DMS114 treated with DMSO at 0.1 percent for 48 hours (cell line): ENCODE results near the gene CLDN14.
"Not testable (repeated sequence)": the region's sequence is repeated elsewhere in the genome, so short reads cannot be mapped to it uniquely, and the experiment has no call there.

Experiments used
- DNase-seq: peaks from one replicate; lab custom pipeline; 2025; ENCODE audit not compliant: unreplicated experiment; lab: John Stamatoyannopoulos, UW

Gene CLDN14

DNA sequence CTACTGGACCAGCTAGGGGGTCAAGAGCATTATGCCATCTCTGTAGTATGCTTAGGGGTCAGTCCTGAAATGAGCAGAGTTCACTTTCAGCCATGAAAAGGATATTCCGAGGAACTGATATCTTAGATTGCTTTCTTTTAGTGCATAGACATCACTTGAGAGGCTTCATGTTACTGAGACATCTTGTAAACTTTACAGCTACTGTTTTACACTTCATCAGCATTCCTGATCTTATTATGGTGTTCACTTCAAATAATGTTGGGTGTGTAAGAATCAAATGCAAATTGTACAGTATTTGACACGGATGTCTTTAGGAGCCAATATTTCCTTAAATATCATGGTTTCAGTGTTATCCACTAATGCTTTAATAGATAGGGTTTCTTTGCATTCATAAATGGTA lies 22.4 kb upstream of the CLDN14 start:
- no peak for DNase-seq

DNA sequence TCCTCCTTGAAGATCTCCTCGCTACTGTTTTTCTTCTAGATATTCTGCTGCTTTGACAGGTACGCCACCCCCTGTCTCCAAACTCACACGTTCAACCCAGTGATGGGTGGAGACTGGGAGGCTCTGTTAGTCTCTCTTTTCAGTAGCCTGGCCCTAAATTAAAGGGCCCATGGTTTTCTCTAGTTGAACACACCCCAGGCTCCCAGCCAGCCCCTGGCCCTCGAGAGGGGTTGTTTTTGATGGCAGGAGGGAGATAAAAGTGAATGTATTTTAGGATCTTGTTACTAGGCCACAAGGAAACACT lies 21.6 kb upstream of the CLDN14 start:
- DNase-seq, result no peak

DNA sequence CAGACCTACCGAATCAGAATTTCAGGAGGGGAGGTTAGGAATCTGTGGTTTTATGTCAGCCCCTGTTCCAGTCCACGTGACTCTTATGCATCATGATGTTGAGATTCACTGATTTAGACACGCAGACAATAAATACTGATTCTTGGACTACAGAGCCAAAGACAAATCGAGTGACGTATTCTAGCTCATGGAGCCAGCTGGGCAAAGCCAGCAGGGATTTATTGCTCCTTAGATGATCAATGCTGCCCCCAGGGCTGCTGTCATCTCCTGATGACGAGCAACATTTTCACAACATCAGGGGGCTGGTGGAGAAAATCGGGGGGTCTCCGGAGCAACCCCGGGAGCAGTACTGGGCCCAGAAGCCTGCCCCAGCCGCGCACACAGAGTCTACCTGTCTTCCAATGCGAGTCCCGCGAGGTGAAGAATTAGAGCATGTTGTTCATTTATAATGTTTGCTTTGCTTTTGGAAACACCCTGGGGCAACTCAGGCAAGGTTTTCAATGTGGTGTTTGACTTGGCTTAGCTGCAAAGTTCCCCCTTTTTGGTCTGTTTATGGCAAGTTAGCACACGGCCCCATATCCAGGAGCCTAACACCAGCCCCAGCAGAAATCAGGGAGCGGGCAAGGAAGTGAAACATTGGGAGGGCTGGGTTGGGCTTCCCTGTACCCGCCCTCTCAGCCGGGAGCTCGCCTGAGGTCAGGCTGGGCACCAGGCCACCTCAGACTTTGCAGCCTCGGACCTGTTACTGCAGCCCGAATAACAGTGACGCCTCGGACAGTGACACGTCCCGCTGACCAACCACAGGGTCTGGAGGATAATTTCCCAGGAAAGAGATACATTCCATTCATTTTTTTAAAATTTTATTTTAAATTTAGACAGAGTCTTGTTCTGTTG lies 19.9 kb upstream of the CLDN14 start:
- no peak for DNase-seq

DNA sequence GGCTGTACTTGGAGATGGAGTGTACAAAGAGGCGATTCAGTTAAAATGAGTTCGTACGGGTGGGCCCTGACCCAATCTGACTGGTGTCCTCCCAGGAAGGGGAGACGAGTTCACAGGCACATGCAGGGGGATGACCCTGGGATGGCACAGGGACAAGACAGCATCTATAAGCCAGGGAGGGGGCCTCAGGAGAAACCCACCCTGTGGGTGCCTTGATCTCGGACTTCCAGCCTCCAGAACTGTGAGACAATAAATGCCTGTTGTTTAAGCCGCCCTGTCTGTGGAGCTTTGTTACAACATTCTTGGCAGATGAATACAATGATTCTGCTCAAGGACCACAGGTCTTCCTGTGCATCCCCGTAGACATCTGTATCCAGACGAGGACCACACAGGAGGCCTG lies 14.6 kb upstream of the CLDN14 start:
- no peak for DNase-seq

DNA sequence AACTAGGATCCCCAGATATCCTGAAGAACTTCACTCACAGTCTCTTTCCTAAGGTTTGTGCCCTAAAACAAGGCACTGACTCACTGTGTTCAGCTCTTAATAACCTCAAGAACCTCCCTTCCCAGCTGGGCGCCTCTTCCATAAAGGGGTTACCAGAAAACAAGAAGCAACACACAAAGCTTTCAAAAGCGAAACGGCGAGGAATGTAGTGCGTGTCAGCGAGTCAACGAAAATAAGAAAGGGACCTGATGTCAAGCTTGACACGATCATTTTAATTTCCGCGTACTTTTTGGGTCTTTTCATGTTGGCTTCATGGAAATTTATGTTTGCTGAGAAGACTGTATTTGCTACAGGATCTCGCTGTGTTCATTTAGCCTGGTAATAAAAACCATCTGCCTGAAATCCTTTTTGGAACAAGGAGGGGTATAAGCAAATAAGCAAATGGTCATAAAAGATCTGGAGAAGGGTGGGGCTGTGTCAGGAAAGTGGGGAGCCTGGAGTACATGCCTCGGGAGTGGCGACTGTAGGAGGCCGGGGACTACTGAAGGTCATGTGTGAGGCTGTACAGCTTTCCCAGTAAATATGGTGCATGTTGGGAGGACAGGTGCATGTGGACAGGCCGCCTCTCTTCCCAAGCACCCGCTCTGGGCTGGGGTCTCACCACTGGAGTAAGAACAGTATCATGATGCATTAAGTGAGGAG lies 11.4 kb upstream of the CLDN14 start:
- no peak for DNase-seq

DNA sequence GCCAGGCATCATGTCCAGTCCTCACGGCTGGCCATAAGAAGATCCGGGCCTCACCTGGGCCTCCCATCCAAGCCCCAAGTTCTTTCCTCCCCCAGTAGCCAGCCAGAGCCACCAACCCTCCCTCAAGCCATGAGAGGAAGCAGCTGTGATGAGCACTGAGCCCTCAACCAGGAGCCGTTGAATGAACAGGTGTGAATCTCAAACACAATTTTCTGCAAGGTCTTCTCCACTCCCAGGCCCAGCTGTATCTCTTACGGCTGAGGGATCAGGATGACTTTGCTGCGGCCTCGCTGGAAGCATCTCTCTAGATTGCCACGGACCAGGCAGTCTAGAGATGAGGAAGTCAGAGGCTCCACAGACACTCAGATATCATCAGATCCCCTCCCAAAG lies 9.8 kb upstream of the CLDN14 start:
- no peak for DNase-seq

DNA sequence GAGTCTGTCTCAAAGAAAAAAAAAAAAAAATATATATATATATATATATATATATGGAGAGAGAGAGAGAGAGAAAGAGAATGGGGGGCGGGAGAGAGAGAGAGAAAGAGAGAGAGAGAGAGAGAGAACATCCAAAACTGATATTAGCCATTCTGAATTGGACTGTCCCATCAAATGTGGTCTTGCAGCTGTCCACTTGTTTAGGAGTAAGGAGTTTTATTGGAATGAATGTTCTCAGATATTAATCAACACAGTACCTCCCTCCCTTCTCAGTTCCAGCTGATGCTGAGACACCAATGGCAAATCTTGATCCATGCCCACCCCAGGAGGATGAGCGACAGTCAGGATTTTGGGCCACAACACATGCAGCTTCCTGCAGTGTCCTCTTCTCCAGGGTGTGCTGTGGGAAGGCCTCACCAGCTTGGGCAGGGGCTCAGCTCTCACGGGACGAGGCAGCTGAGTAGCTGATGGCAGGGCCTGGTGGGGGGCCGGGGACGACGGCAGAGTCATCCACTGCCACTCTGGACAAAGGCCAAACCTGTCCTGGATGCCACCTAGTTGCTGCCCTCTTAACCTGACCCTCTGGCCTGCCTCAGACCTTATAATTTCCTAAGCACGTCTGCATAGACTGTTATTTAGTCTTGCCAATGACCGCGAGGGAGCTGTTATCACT lies 9.3 kb upstream of the CLDN14 start:
- DNase-seq, result no peak

DNA sequence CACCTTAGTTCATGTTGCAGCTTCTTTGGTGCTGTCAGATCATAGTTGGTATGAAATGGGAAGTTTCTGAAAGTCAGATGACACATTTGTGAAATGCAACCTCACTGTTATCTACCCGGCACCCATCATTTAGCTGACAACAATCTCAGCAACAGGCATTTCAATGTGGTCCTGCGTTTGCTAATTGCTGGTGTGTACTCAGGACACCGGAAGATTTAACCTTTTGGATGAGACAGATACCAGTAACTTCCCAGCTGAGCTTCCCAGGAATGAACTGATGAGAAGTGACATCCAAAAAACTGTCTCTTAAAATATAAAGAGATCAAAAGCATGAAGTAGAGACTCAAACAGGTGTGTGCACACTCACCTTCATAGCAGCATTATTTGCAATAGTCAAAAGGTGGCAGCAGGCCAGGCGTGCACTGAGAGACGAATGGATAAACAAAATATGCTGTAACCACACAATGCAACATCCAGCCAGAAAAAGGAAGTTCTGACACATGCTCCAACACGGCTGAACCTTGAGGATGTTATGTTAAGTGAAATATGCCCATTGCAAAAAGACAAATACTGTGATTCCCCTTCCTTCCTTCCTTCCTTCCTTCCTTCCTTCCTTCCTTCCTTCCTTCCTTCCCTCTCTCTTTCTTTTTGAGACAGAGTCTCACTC lies 7.9 kb upstream of the CLDN14 start:
- DNase-seq, result no peak

DNA sequence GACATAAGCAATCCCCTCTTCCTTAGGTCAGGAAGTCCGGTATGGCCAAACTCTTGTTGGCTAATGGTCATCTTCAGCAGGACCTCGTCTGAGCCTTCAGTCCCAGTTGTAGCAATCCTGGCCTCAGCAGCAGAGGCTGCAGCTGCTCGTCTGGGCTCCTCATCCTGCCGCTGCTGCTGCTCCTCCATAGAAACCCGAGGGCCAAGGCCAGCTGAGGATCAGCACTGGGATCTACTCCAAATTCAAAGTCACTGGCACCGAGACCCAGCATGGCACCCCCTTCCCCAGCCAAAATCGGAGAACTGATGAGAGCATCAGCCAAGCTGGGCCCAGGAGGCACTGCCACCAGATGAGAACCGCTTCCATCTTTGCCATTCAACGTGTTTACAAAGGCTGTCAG lies 6.3 kb upstream of the CLDN14 start:
- DNase-seq, result no peak

DNA sequence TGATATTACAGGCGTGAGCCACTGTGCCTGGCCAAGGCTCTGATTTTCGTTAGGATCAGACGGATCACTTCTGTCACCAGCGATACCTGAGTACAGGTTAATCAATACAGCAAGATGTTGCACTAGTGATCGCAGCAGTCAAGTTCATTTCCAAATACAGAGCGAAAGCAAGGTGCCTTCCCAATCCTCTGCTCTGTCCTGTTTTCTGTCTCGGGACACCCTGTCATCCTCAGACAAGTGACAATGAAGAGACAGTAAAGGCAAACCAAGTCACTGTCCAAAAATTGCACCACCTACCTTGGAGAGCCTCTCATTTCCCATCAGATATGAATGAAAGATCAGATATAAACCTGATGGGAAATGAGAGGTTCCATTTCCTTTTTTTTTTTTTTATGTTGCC lies 5.6 kb upstream of the CLDN14 start:
- DNase-seq, result no peak

DNA sequence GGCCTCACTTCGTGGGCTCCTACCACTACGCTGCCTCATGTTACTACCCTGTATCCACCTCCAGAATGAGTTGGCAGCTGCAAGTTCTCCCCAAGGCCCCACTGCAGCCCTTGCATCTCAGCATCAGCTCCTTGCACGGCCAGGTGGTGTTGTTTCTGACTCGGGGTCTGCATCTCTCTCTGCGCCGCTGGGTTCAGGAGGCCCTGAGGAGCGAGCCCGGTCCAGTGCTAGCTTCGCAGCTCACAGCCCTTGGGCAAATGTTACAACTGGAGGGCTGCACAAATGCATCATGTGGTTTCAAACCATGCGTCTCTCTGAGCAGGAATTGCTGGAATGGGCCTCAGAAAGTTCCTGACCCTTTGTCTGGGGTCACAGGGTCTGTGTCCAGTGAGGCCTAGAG lies 3.2 kb upstream of the CLDN14 start:
- DNase-seq, result no peak

DNA sequence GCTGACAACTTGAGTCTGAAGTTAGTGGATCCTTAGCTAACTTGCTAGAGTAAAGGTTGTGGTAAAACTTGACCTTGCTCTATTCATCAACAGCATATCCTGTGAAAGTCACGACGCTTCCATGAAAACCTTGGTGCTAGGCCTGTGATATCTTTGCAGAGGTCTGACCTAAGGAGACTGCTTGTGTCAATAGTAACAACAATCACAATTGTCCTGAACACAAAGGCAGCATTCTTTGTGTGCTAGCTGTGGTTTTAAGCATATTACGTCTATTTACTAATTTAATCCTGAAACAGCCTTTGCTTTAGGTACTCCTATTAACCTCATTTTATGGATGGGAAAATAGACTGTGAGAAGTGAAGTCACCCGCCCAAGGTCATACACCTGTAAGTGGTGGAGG lies 2.8 kb upstream of the CLDN14 start:
- no peak for DNase-seq

DNA sequence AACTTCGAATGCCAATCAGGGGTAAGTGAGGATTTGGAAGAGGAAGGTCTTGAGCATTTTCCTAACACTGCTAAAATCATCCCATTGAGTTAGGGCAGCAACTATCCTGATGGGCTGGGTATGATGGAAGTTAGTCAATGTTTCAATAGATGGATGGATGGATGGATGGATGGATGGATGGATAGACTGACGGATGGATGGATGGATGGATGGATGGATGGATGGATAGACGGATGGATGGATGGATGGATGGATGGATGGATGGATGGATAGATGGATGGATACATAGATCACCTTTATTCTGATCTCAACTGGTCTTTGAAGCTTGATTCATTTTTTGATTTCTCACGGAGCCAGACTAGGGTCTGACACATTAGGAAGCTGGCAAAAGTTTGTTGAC lies 2.3 kb upstream of the CLDN14 start:
- DNase-seq, result no peak

DNA sequence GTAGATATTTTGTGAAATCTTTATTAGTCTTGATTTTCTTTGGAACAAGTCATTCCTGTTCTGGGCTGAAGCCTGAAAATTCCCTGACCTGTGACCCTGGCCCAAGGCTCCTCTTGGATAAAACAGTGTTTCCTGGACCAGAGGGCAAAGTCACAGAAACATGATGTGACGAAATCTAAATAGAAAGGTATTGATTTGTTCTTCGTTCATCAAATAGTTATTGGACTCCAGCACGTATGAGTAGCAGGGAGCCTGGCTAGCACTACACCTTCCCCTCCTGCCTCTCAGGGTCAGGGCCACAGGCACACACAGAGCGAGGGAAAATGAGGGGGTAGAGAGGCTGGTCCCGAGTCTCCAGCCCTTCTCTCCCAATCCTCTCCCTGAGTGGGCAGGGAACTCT lies 1.7 kb upstream of the CLDN14 start:
- DNase-seq, result no peak

DNA sequence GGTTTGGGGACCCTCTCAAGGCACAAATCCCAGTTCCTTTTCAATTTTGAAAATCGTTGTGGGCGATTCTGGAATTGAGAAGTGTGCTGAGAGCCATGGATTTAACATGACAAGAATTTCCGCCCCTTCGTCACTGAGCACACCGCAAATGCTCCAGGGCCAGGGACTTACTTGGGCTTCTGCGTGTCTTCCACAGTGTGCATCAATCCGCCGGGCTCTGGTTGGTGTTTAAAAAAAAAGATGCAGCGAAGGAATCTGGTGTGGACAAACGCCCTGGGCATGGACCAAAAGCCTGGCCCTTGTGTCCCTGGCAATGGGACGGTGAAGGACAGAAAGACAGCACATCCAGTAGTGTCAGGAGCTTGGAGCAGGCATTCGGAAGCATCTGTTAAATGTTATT lies 696 bp upstream of the CLDN14 start:
- DNase-seq, result no peak

DNA sequence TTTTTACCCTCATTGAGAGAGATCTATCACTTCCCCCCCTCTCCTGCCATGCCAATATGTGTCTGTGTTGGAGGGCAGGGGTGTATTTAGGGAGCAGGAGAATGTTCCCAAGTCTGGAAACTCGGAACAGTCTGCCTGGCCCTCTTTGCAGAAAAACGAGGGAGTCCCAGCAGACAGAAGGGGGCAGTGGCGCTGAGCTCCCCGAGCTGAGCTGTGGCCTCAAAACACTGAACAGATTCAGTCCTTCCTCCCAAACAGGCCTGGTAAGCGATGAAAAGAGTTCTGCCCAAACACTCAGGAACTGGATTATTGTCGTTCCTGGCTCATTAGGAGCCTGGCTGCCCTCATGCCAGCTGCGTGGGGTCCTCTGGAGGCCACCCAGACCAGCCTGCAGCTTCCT lies 981 bp downstream of the CLDN14 start:
- DNase-seq, result no peak

DNA sequence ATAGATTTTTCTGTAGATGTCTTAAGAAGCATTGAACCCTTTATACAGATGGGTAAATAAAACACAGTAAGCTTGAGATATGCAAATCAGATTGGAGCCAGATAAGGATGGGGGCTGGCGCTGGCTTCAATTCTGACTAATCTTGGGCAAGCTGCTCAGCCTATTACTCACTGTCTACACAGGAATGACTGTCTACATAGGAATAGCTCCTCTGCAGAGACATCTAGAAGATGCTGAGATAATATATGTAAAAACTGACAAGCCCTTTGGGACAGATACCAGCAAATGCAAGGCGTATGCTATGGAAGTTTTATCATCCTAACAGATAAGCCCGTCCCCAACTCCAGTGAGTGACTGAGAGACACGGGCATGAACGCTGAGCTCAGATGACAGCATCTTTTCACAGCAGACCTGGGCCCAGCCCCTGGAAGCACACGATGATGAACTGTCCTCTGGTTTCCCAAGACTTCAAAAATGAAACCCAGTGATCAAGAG lies 1.7 kb downstream of the CLDN14 start:
- no peak for DNase-seq

DNA sequence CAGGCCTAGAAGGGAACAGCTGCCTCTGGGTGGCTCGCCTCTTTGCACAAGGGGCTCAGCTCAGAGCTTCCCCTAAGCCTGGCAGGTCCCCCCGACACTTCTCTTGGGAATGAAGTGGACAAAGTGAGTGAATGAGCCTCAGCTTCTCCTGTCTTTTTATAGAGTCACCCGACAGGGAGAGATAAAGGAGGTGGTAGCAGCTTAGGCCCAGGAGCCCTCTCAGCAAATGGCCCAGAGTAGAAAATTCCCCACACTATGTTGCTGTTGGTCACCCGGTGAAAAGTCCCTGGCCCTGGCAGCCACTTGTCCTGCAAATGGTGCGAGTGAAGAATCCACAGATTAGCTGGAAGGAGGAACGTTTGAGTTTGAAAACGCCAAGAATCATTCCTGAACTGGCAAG lies 2.4 kb downstream of the CLDN14 start:
- no peak for DNase-seq

DNA sequence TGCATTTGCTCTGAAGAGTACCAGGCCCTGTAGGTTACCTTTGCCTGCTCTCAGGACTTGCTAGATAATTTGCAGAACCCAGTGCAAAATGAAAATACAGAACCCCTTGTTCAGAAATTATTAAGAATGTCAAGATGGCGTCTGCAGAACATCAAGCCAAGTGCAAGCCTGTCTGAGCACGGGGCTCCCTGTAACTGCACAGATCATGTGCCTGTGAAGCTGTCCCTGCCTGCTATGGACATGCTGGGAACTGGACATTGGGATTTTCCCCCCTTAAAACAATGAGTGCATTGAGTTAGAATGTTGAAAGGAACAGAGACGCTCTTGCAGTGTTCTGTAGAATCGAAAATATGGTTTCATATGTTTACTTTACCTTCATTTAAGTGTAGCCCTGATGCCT lies 2.9 kb downstream of the CLDN14 start:
- DNase-seq, result no peak

DNA sequence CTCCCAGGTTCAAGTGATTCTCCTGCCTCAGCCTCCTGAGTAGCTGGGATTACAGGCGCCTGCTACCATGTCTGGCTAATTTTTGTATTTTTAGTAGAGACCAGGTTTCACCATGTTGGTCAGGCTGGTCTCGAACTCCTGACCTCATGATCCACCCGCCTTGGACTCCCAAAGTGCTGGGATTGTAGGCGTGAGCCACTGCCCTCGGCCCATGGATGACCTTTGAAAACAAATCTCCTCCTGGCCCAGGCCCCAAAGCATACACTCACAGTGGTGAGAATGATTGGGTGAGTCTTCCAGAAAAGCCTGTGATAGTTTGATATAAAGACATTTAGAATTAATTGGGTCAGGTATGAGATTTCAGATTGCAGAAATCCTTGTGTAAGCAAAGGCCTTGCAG lies 3.4 kb downstream of the CLDN14 start:
- DNase-seq, result not testable (repeated sequence)

DNA sequence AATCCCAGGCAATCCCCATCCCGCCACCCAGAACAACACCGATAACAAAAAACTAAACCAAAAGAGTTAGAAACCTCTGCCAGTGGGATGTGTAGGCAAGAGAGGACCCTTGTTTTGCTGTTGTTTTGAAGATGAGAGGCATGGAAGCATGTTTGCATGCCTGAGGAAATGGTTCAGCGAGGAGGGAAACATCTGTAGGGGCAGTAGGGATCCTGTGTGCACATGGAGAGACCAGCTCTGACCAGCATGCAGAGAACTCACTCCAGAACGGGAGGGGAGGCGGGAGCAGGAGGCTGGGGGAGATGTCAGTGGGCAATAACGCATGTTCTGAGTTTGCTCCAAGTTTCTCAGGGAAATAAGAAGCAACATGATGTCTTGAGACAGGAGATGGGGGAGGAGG lies 5.3 kb downstream of the CLDN14 start:
- DNase-seq, result no peak

DNA sequence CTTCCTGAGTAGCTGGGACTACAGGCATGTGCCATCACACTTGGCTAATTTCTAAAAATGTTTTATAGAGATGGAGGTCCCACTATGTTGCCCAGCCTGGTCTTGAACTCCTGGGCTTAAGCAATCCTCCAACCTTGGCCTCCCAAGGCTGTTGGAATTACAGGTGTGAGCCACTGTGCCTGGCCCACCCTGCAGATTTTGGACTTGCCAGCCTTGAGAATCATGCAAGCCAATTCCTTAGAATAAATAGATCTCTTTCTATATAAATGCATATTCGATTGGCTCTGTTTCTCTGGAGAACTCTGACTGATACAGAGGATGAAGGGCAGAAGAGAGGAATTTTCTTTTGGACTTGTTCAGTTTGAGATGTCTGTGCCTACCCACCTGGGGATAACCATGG lies 6.7 kb downstream of the CLDN14 start:
- DNase-seq, result no peak
